HTERT RPE-1 (cell line): ENCODE data around the gene DOCK7.
"Not testable (repeated sequence)": the region's sequence is repeated elsewhere in the genome, so short reads cannot be mapped to it uniquely, and the experiment has no call there.

Experiments
- in situ Hi-C: fragments of 300-500 bp; cut with MboI; formaldehyde crosslinking; loops from 4 replicates; pipeline ENCODE4 v1.14.3; 2020; ENCODE audit warnings: low sequenced_read_pairs

The DOCK7 gene

GRCh38 chr1:62693123-62693522 is 4.9 kb upstream of the DOCK7 start:
- in situ Hi-C loops: no loop called here

- in situ Hi-C loops: no loop called here
Observed at GRCh38 chr1:62691062-62691844, 3.1 kb upstream of the DOCK7 start.

GRCh38 chr1:62689524-62689923 is 1.3 kb upstream of the DOCK7 start:
- in situ Hi-C loops: no loop called here

GRCh38 chr1:62688687-62689085 is 500 bp upstream of the DOCK7 start:
- in situ Hi-C loops: no loop called here

- in situ Hi-C loops: no loop called here
Observed at GRCh38 chr1:62687421-62687902, 724 bp downstream of the DOCK7 start.

GRCh38 chr1:62686822-62687221 is 1.4 kb downstream of the DOCK7 start:
- in situ Hi-C loops: no loop called here

- in situ Hi-C loops: no loop called here
Observed at GRCh38 chr1:62685431-62685859, 2.7 kb downstream of the DOCK7 start.

- in situ Hi-C loops: no loop called here
Observed at GRCh38 chr1:62682531-62682930, 5.7 kb downstream of the DOCK7 start.

GRCh38 chr1:62680992-62681391 is 7.2 kb downstream of the DOCK7 start:
- in situ Hi-C loops: not testable (repeated sequence)

GRCh38 chr1:62677822-62678221 is 10.4 kb downstream of the DOCK7 start:
- in situ Hi-C loops: not testable (repeated sequence)

- in situ Hi-C loops: no loop called here
Observed at GRCh38 chr1:62676611-62677356, 11.4 kb downstream of the DOCK7 start.

GRCh38 chr1:62673629-62674028 is 14.6 kb downstream of the DOCK7 start:
- in situ Hi-C loops: no loop called here

GRCh38 chr1:62672029-62672428 is 16.2 kb downstream of the DOCK7 start:
- in situ Hi-C loops: no loop called here

GRCh38 chr1:62654744-62655143 is 33.4 kb downstream of the DOCK7 start:
- in situ Hi-C loops: no loop called here

- in situ Hi-C loops: no loop called here
Observed at GRCh38 chr1:62652387-62652786, 35.8 kb downstream of the DOCK7 start.

GRCh38 chr1:62643283-62643682 is 44.9 kb downstream of the DOCK7 start:
- in situ Hi-C loops: no loop called here

- in situ Hi-C loops: no loop called here
Observed at GRCh38 chr1:62637392-62638105, 50.6 kb downstream of the DOCK7 start.

- in situ Hi-C loops: no loop called here
Observed at GRCh38 chr1:62628506-62628905, 59.7 kb downstream of the DOCK7 start.

GRCh38 chr1:62625415-62625814 is 62.8 kb downstream of the DOCK7 start:
- in situ Hi-C loops: no loop called here

- in situ Hi-C loops: no loop called here
Observed at GRCh38 chr1:62621907-62622306, 66.3 kb downstream of the DOCK7 start.

GRCh38 chr1:62613890-62614289 is 74.3 kb downstream of the DOCK7 start:
- in situ Hi-C loops: no loop called here
